MM.1S (cell line): Measurements from ENCODE around the gene FAIM2.

ENCODE experiments used
- EZH2 ChIP-seq: fragments of 300-600 bp; sonication (generic); optimal IDR thresholded peaks from 2 replicates; pipeline ENCODE3; 2017; ENCODE audit warnings: low read depth, mild to moderate bottlenecking, antibody characterized with exemption, low read length, mixed read lengths
- TF ChIP-seq, protein P1 (sequence below): fragments of 300-600 bp; sonication (generic); IDR thresholded peaks from 2 replicates; pipeline ENCODE4 v1.5.1; 2016; ENCODE audit warnings: antibody characterized with exemption, low read length, mixed read lengths

DNA sequence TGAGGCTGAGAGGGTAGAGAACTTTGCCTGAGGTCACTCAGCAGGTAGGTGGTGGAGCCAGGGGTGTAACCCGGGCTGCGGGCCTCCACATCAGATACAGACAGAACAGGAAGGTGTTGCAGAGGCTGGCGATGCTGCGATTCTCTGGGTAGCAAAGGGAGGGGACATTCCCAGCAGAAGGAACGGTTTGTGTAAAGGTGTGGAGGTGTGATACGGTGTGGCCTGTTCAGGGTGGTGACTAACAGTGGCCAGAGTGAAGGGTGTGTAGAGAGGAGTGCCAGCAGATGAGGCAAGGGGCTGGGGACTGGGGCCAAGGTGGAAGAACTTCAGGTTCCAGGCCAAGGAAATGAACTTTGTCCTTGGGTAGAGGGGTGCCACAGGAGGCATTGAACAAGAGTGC, 18.2 kb upstream of the FAIM2 start:
- TF ChIP-seq, protein P1, sequence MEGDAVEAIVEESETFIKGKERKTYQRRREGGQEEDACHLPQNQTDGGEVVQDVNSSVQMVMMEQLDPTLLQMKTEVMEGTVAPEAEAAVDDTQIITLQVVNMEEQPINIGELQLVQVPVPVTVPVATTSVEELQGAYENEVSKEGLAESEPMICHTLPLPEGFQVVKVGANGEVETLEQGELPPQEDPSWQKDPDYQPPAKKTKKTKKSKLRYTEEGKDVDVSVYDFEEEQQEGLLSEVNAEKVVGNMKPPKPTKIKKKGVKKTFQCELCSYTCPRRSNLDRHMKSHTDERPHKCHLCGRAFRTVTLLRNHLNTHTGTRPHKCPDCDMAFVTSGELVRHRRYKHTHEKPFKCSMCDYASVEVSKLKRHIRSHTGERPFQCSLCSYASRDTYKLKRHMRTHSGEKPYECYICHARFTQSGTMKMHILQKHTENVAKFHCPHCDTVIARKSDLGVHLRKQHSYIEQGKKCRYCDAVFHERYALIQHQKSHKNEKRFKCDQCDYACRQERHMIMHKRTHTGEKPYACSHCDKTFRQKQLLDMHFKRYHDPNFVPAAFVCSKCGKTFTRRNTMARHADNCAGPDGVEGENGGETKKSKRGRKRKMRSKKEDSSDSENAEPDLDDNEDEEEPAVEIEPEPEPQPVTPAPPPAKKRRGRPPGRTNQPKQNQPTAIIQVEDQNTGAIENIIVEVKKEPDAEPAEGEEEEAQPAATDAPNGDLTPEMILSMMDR: no peak
- no peak for TF ChIP-seq EZH2
